ENCODE measurements around the gene MAN1C1. TPM values are rescaled to one million over a fixed set of nuclear protein-coding genes. Genes with fewer than 3 reads are reported as not detected.

The MAN1C1 gene
- total RNA-seq, 1 donor from 2014 or later: 29.1 TPM

DNA sequence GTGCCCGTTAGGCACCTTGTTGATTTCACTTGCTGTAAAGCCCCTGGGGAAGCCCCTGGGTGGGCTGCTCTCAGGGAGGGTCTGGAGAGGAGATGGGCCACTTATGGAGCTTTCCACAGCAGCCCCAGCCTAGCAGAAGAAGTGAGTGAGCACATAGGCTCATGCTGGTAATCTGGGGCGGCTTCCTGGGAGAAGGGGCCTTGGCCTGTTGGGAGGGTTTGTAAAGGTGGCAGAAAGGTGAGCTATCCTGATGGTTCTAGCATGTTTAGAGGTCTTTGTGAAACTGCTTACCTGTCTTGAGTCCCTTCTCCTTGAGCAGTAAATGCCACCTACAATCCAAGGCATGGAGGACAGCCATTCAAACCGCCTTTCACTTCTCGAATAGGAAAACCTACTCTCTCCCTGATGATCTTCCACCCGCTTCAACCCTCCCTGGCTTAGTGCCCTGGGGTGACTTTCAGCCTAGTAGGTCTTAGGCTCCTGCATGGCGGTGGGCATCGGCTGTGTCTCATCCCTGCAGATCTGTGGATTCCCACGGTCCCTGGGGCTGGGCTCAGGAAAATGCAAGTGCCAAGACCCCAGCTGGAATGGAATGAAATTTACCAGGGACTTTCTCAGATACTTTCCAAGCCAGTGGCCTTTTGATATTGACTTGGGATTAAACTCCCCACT, 95.8 kb downstream of the MAN1C1 start:
- Mint-ChIP-seq H3K27me3 (ENCODE audit: unreplicated experiment) (no peaks in the 10 kb centered on the region), H3K36me3 (ENCODE audit: low read depth, unreplicated experiment) (no peaks in the 10 kb centered on the region), H3K27ac (ENCODE audit: unreplicated experiment) (no peak overlapping the region), H3K9me3 (ENCODE audit: unreplicated experiment) (no peaks in the 10 kb centered on the region), H3K4me3 (ENCODE audit: unreplicated experiment) (no peak overlapping the region), H3K4me1 (ENCODE audit: unreplicated experiment) (peaks cover 11% of the 10 kb centered on the region)
- DNase-seq (ENCODE audit: low spot score): no peak
- TF ChIP-seq, protein P1, sequence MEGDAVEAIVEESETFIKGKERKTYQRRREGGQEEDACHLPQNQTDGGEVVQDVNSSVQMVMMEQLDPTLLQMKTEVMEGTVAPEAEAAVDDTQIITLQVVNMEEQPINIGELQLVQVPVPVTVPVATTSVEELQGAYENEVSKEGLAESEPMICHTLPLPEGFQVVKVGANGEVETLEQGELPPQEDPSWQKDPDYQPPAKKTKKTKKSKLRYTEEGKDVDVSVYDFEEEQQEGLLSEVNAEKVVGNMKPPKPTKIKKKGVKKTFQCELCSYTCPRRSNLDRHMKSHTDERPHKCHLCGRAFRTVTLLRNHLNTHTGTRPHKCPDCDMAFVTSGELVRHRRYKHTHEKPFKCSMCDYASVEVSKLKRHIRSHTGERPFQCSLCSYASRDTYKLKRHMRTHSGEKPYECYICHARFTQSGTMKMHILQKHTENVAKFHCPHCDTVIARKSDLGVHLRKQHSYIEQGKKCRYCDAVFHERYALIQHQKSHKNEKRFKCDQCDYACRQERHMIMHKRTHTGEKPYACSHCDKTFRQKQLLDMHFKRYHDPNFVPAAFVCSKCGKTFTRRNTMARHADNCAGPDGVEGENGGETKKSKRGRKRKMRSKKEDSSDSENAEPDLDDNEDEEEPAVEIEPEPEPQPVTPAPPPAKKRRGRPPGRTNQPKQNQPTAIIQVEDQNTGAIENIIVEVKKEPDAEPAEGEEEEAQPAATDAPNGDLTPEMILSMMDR (IDR thresholded peaks at IDR 0.05; ENCODE audit: unreplicated experiment): no peak

DNA sequence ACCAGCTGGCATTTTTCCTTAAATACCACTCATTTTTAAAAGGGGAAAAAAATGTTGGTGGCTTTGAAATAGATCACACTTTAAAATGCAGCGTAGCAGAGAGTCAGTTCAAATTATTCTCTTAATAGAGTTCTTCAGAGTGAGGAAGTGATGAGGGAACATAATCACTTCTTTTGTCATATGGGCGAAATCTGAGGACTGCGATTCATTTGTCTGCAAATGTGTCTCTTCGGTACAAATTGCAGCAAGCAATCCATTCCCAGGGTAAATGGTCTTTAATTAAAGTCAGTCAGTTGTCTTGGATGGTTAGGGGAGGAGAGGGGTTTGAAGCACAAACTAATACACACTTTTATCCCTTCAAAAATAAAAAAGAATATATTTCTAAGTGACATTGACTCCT, 97.4 kb downstream of the MAN1C1 start:
- Mint-ChIP-seq H3K9me3 (ENCODE audit: unreplicated experiment) (no peaks in the 10 kb centered on the region), H3K27ac (ENCODE audit: unreplicated experiment) (no peak overlapping the region), H3K27me3 (ENCODE audit: unreplicated experiment) (no peaks in the 10 kb centered on the region)

DNA sequence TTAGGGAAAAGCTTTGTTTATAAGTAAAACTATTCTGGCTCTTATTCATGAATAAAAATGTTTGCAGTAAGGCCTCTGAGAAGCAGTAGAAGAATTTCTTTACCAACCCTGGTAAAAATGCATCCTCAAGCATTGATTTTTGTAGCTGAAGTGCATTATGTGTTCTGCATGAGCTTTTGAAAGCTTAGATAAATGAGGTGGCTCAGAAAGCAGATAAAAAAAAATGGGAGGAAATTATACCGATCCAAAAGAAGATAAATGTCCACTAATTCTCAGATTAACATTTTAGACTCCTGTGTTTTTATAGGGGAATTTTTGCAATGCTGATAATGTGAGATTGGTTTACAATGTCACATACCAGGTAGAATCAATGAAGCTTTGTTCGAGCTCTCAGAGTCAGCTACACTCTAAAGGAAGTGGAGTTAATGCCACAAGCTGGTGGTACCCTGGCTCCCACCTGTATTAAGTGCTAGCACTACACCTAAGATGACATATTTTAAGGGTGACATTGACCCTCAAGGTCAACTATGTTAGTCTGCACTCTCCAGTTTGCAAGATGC, 97.9 kb downstream of the MAN1C1 start:
- H3K27ac Mint-ChIP-seq (ENCODE audit: unreplicated experiment): no peak overlapping the region
- no peak overlapping the region for H3K4me3 Mint-ChIP-seq (ENCODE audit: unreplicated experiment)
- peaks cover 7% of the 10 kb centered on the region for H3K4me1 Mint-ChIP-seq (ENCODE audit: unreplicated experiment)
- no peak for DNase-seq (ENCODE audit: low spot score)
- TF ChIP-seq, protein P1 (IDR thresholded peaks at IDR 0.05; ENCODE audit: unreplicated experiment): no peak
- no peaks in the 10 kb centered on the region for H3K27me3 Mint-ChIP-seq (ENCODE audit: unreplicated experiment)
- H3K36me3 Mint-ChIP-seq (ENCODE audit: low read depth, unreplicated experiment): no peaks in the 10 kb centered on the region
- H3K9me3 Mint-ChIP-seq (ENCODE audit: unreplicated experiment): no peaks in the 10 kb centered on the region

More for the DNA sequence above, 97.4 kb downstream of the MAN1C1 start:
- Mint-ChIP-seq H3K36me3 (ENCODE audit: low read depth, unreplicated experiment) (no peaks in the 10 kb centered on the region), H3K4me3 (ENCODE audit: unreplicated experiment) (no peak overlapping the region), H3K4me1 (ENCODE audit: unreplicated experiment) (peaks cover 7% of the 10 kb centered on the region)
- TF ChIP-seq, protein P1 (IDR thresholded peaks at IDR 0.05; ENCODE audit: unreplicated experiment): no peak
- no peak for DNase-seq (ENCODE audit: low spot score)

DNA sequence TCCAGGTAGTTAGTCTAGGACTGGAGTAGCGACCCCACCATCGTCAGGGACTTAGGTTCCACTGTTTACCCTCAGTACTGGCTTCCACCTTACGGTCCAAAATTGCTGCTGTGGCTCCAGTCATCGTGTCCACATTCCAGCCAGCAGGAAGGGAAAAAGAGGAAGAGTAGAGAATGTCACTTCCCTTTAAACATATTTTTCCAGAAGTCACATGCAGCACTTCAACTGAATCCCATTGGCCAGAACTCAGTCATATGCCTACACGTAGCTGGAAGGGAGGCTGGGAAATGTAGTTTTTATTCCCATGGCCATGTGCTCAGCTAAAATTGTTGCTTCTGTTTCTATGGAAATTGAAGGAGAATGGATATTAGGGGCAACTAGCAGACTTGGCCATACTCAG, 99.3 kb downstream of the MAN1C1 start:
- no peak for DNase-seq (ENCODE audit: low spot score)

DNA sequence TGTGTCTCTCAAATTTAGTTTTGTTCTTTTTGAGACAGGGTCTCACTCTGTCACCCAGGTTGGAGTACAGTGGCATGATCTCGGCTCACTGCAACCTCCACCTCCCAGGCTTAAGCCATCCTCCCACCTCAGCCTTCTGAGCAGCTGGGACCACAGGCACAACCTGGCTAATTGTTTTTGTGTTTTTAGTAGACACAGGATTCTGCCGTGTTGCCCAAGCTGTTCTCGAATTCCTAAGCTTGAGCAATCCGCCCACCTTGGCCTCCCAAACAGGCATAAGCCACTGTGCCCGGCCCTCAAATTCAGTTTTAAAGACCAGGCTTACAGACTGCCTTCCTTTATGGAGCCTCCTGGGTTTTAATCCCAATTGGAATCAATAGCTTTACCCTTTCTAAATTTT, 99.7 kb downstream of the MAN1C1 start:
- Mint-ChIP-seq H3K36me3 (ENCODE audit: low read depth, unreplicated experiment) (no peaks in the 10 kb centered on the region), H3K27me3 (ENCODE audit: unreplicated experiment) (no peaks in the 10 kb centered on the region), H3K27ac (ENCODE audit: unreplicated experiment) (no peak overlapping the region), H3K9me3 (ENCODE audit: unreplicated experiment) (no peaks in the 10 kb centered on the region), H3K4me3 (ENCODE audit: unreplicated experiment) (no peak overlapping the region), H3K4me1 (ENCODE audit: unreplicated experiment) (peaks cover 3% of the 10 kb centered on the region)
- DNase-seq (ENCODE audit: low spot score): no peak
- TF ChIP-seq, protein P1 (IDR thresholded peaks at IDR 0.05; ENCODE audit: unreplicated experiment): no peak

More for the DNA sequence above, 99.3 kb downstream of the MAN1C1 start:
- Mint-ChIP-seq H3K27me3 (ENCODE audit: unreplicated experiment) (no peaks in the 10 kb centered on the region), H3K4me1 (ENCODE audit: unreplicated experiment) (peaks cover 7% of the 10 kb centered on the region), H3K9me3 (ENCODE audit: unreplicated experiment) (no peaks in the 10 kb centered on the region), H3K27ac (ENCODE audit: unreplicated experiment) (no peak overlapping the region), H3K36me3 (ENCODE audit: low read depth, unreplicated experiment) (no peaks in the 10 kb centered on the region), H3K4me3 (ENCODE audit: unreplicated experiment) (no peak overlapping the region)
- TF ChIP-seq, protein P1 (IDR thresholded peaks at IDR 0.05; ENCODE audit: unreplicated experiment): no peak

Measured in endothelial cell (in vitro differentiated cells).